K562 (cell line): ENCODE measurements around the gene SERPINA12. TPM values are rescaled to one million over a fixed set of nuclear protein-coding genes. Genes with fewer than 3 reads are reported as not detected.

Experiments used
- ATAC-seq: fragments of 200-7000 bp; cut with Tn5 transposase; 3 replicates; pipeline ENCODE4 v1.9.1; 2020; ENCODE audit warnings: moderate library complexity
- BruUV-seq: library from RNA; stranded (reverse); fragments of 400-500 nt; replicated peaks from 2 replicates; lab custom pipeline; 2021; lab: Mats Ljungman, UMichigan
- CTCF ChIA-PET: fragments of 300-600 bp; formaldehyde crosslinking; extraction: SDS; loops from one replicate; lab custom pipeline; 2021; ENCODE audit warnings: low intra/inter-chr PET ratio; lab: Yijun Ruan, JAX
- POLR2A ChIA-PET: fragments of 300-600, 350-650 bp; sonication (Branson Sonifier 250); formaldehyde crosslinking; extraction: SDS; loops from one replicate; lab custom pipeline; 2021; ENCODE audit warnings: antibody characterized with exemption, inconsistent platforms; lab: Yijun Ruan, JAX
- DNase-seq, 4 experiments: peaks; one replicate each; pipeline versions ENCODE4 v3.0.0 to v3.0.0-alpha.2; 2011 to 2018; ENCODE audit warnings: low spot score in 3 of 4, mixed read lengths in 3 of 4; ENCODE audit errors: extremely low read depth in 1 of 4
- FAIRE-seq: peaks from 2 replicates; lab custom pipeline; 2011; peaks lifted over from hg19 to GRCh38; lab: Jason Lieb, UNC
- H2AFZ ChIP-seq: 2 replicates; pipeline ENCODE4 v1.6.0; 2011; ENCODE audit warnings: low read depth, low read length, control low read depth, inconsistent platforms
- H3K27ac ChIP-seq: fragments of 200-600 bp; 3 replicates; pipeline ENCODE4 v1.8.0; 2011; ENCODE audit warnings: low read depth, mild to moderate bottlenecking, control low read depth, inconsistent platforms, low read length, moderate library complexity, mixed read lengths; ENCODE audit errors: extremely low read depth
- H3K27me3 ChIP-seq, 2 experiments: fragments of 300-600 bp in 1 of 2; 2 replicates in 1 of 2; 3 replicates in 1 of 2; pipeline versions ENCODE4 v1.6.0 to v1.8.0; 2011; ENCODE audit warnings: inconsistent platforms in 2 of 2, low read length in 2 of 2, mild to moderate bottlenecking in 1 of 2, mixed read lengths in 1 of 2, moderate library complexity in 1 of 2; ENCODE audit not compliant: control insufficient read depth in 2 of 2, insufficient read depth in 2 of 2
- H3K36me3 ChIP-seq: fragments of 300-600 bp; 3 replicates; pipeline ENCODE4 v1.8.0; 2011; ENCODE audit warnings: mild to moderate bottlenecking, low read length, inconsistent platforms; ENCODE audit not compliant: control insufficient read depth, insufficient read depth
- H3K4me1 ChIP-seq, 2 experiments: fragments of 200-600 bp in 1 of 2; replicated peaks in 1 of 2; 2 replicates in 1 of 2; 3 replicates in 1 of 2; pipeline versions ENCODE4 v1.5.1 to v1.8.0; 2011; ENCODE audit warnings: inconsistent platforms in 2 of 2, low read length in 2 of 2, mild to moderate bottlenecking in 1 of 2, mixed read lengths in 1 of 2, moderate library complexity in 1 of 2; ENCODE audit not compliant: control insufficient read depth in 2 of 2, insufficient read depth in 2 of 2
- H3K4me2 ChIP-seq: 2 replicates; pipeline ENCODE4 v1.6.1; 2011; ENCODE audit warnings: low read length, control low read depth, inconsistent platforms, mixed read lengths; ENCODE audit not compliant: insufficient read depth
- H3K4me3 ChIP-seq: fragments of 200-600 bp; sonication (generic), shearing (Covaris generic); 2 replicates; pipeline ENCODE4 v1.5.1; 2016; ENCODE audit warnings: control low read depth, inconsistent platforms
- H3K79me2 ChIP-seq: fragments of 200-600 bp; 3 replicates; pipeline ENCODE4 v1.8.0; 2011; ENCODE audit warnings: low read length, inconsistent platforms; ENCODE audit not compliant: control insufficient read depth, insufficient read depth
- H3K9ac ChIP-seq, 2 experiments: 2 replicates each; pipeline versions ENCODE4 v1.6.0 to v1.6.1; 2011; ENCODE audit warnings: low read depth in 2 of 2, low read length in 2 of 2, control low read depth in 1 of 2, inconsistent platforms in 1 of 2, mild to moderate bottlenecking in 1 of 2, mixed read lengths in 1 of 2; ENCODE audit not compliant: insufficient read depth in 1 of 2
- H3K9me1 ChIP-seq: one replicate; pipeline ENCODE4 v1.6.0; 2011; ENCODE audit warnings: inconsistent platforms, mild to moderate bottlenecking, low read length, moderate library complexity; ENCODE audit not compliant: control insufficient read depth, insufficient read depth
- H3K9me3 ChIP-seq: replicated peaks from 2 replicates; pipeline ENCODE4 v1.5.1; 2011; ENCODE audit warnings: low read depth, low read length, inconsistent platforms; ENCODE audit not compliant: control insufficient read depth, insufficient read depth
- H4K20me1 ChIP-seq: replicated peaks from 2 replicates; pipeline ENCODE4 v1.6.1; 2011; ENCODE audit warnings: low read length, inconsistent platforms, mixed read lengths; ENCODE audit not compliant: control insufficient read depth, insufficient read depth
- C11orf30 ChIP-seq: fragments of 450-650 bp; IDR thresholded peaks from 2 replicates; pipeline ENCODE4 v1.6.1; 2016; ENCODE audit warnings: low read depth, mild to moderate bottlenecking
- KLF6 ChIP-seq: fragments of 250-450 bp; sonication (Bioruptor Pico); IDR thresholded peaks from 2 replicates; pipeline ENCODE4 v1.4.0; 2020; ENCODE audit warnings: mild to moderate bottlenecking, moderate library complexity, borderline replicate concordance
- U2AF1 ChIP-seq: fragments of 200-400 bp; formaldehyde crosslinking; optimal IDR thresholded peaks from 2 replicates; pipeline ENCODE3; 2017; ENCODE audit warnings: mild to moderate bottlenecking, low read depth, low read length, moderate library complexity
- U2AF2 ChIP-seq: fragments of 200-400 bp; formaldehyde crosslinking; optimal IDR thresholded peaks from 2 replicates; pipeline ENCODE3; 2017; ENCODE audit warnings: low read depth, mild to moderate bottlenecking, low read length
- ZBTB17 ChIP-seq: fragments of 450-650 bp; formaldehyde crosslinking; IDR thresholded peaks from 2 replicates; pipeline ENCODE4 v1.4.0; 2020; ENCODE audit warnings: mild to moderate bottlenecking
- ZC3H4 ChIP-seq: sonication (generic); formaldehyde crosslinking; IDR thresholded peaks from 2 replicates; pipeline ENCODE4 v1.9.0; 2021; ENCODE audit warnings: missing genetic modification reagents, borderline replicate concordance
- ZFX ChIP-seq: sonication (generic); formaldehyde crosslinking; IDR thresholded peaks from 2 replicates; pipeline ENCODE4 v1.8.0; 2022; ENCODE audit warnings: mild to moderate bottlenecking, missing genetic modification reagents, moderate library complexity
- ZKSCAN1 ChIP-seq: fragments of 150-350 bp; IDR thresholded peaks from 2 replicates; pipeline ENCODE4 v1.6.1; 2016; ENCODE audit warnings: low read depth, low read length
- ZNF436 ChIP-seq: fragments of 250-450, 450-650 bp; sonication (Bioruptor Pico); formaldehyde crosslinking; IDR thresholded peaks from 2 replicates; pipeline ENCODE4 v1.7.0; 2020; ENCODE audit warnings: mild to moderate bottlenecking
- ZNF584 ChIP-seq: fragments of 200-800 bp; sonication (Bioruptor generic); IDR thresholded peaks from 2 replicates; pipeline ENCODE4 v1.6.1; 2016; ENCODE audit warnings: low read depth, mild to moderate bottlenecking, missing genetic modification characterization, missing compliant biosample characterization
- ZSCAN32 ChIP-seq: fragments of 450-650 bp; formaldehyde crosslinking; IDR thresholded peaks from 2 replicates; pipeline ENCODE4 v1.4.0; 2020; ENCODE audit warnings: mild to moderate bottlenecking, moderate library complexity
- WGBS: fragments of 100-300 bp; shearing (Covaris generic); methylation state at CpG from one replicate; pipeline ENCODE4 v1.1.6; 2016; ENCODE audit warnings: low coverage, mixed read lengths; ENCODE audit not compliant: insufficient coverage; ENCODE audit errors: missing lambda C conversion rate; 5-methylcytosine and 5-hydroxymethylcytosine counted together
- in situ Hi-C: fragments of 300-500 bp; cut with MboI; formaldehyde crosslinking; loops from 4 replicates; pipeline ENCODE4 v1.15.0; 2018; ENCODE audit warnings: inconsistent platforms, mixed read lengths
- intact Hi-C: fragments of 100-400 bp; cut with micrococcal nuclease; formaldehyde crosslinking; loops from 2 replicates; pipeline ENCODE4 v1.14.2; 2022
- polyA plus RNA-seq, 8 experiments: library from polyadenylated mRNA; depleted of rRNA in 4 of 8; stranded (reverse) in 5 of 8; unstranded in 3 of 8; fragments of >200 nt; fragmentation: Nextera tagmentation in 2 of 8; fragmentation: Illumina TruSeq in 1 of 8; extraction: Ambion mirVana in 2 of 8; extraction: Trizol in 1 of 8; gene quantifications; 2 replicates each; pipeline versions ENCODE4 v1.2.1 to v1.2.3, GENCODE V29; 2011 to 2014; ENCODE audit warnings: inconsistent platforms in 1 of 8, missing spikeins in 1 of 8
- total RNA-seq, 7 experiments: library from RNA; depleted of rRNA in 6 of 7; stranded (reverse); fragments of >200 nt in 6 of 7; fragmentation: Illumina TruSeq in 2 of 7; extraction: Trizol in 2 of 7; gene quantifications; 2 replicates each; pipeline versions ENCODE4 v1.2.1 to v1.2.3, GENCODE V29; 2011 to 2021; ENCODE audit warnings: low replicate concordance in 1 of 7

Gene SERPINA12
- total and polyA plus RNA-seq, 9 of the 15 experiments (the other 6 are each of a cell fraction or from before 2014, with no cell fraction given), result not detected

DNA sequence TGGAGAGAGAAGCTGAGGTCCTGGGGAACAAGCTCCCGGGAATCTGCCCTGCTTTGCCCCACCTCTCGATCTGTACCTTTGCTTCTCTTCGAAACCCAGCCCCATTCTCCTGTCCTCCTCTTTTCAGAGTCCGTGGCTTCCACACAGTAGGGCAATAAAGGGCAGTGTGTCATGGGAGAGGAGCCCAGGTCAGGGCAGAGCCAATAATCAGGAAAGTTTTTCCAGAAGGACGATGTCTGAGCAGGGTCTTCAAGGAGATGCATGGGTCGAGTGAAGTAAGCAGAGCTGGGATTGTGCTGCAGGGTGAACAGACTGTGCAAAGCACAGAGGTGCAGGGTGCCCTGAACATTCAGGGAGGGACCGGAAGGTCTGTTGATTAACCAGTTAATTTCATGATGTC, 29.9 kb upstream of the SERPINA12 start:
- H3K4me2 ChIP-seq, result no peak overlapping the region
- H3K27ac ChIP-seq, result no peak overlapping the region
- CTCF ChIA-PET, result no interaction called here
- ATAC-seq (no peak), DNase-seq (no peak), FAIRE-seq (no peak)
- in situ Hi-C loops, result no loop called here
- no peak for TF ChIP-seq C11orf30
- TF ChIP-seq U2AF2, result no peak
- no peak for TF ChIP-seq KLF6 (CRISPR knock-in tag)
- no peak for TF ChIP-seq ZKSCAN1
- TF ChIP-seq ZBTB17 (CRISPR knock-in tag), result no peak
- TF ChIP-seq ZC3H4 (CRISPR knock-in tag), result no peak
- no peak for TF ChIP-seq ZFX (CRISPR knock-in tag)
- TF ChIP-seq ZSCAN32 (CRISPR knock-in tag), result no peak
- no peak for TF ChIP-seq ZNF584
- TF ChIP-seq ZNF436 (CRISPR knock-in tag), result no peak
- no peak for TF ChIP-seq U2AF1
- H2AFZ ChIP-seq, result no peak overlapping the region
- H3K27me3 ChIP-seq, result peaks cover 0 to 6% of the 10 kb centered on the region in 2 experiments; a peak in 2 of 5 replicates
- no peak overlapping the region for H3K9ac ChIP-seq
- H3K9me1 ChIP-seq, result no peaks in the 10 kb centered on the region
- POLR2A ChIA-PET, result no interaction called here
- no peaks in the 10 kb centered on the region for H3K4me1 ChIP-seq
- no peak overlapping the region for H3K4me3 ChIP-seq
- no peaks in the 10 kb centered on the region for H3K9me3 ChIP-seq
- WGBS, result 2% methylated on average over 7 of the region's 7 CpGs
- H3K36me3 ChIP-seq, result no peaks in the 10 kb centered on the region
- BruUV-seq, result no TSS peak
- intact Hi-C loops, result no loop called here
- no peaks in the 10 kb centered on the region for H4K20me1 ChIP-seq
- no peaks in the 10 kb centered on the region for H3K79me2 ChIP-seq
